Tibial nerve (tissue), 3 donors: ENCODE results near the gene CHKA.

ENCODE experiments used
- CTCF ChIP-seq, 5 experiments: fragments of 200-600 bp in 3 of 5; fragments of 450-650 bp in 2 of 5; sonication (generic) in 3 of 5; IDR thresholded peaks; one replicate each; pipeline ENCODE4 v1.5.1; 2016 to 2019; ENCODE audit warnings: antibody characterized with exemption in 5 of 5, mild to moderate bottlenecking in 3 of 5, moderate library complexity in 2 of 5
- POLR2A ChIP-seq, 2 donors: fragments of 450-650 bp; IDR thresholded peaks; one replicate each; pipeline ENCODE4 v1.6.1; 2017; ENCODE audit warnings: antibody characterized with exemption in 2 of 2, mild to moderate bottlenecking in 2 of 2, moderate library complexity in 2 of 2

DNA sequence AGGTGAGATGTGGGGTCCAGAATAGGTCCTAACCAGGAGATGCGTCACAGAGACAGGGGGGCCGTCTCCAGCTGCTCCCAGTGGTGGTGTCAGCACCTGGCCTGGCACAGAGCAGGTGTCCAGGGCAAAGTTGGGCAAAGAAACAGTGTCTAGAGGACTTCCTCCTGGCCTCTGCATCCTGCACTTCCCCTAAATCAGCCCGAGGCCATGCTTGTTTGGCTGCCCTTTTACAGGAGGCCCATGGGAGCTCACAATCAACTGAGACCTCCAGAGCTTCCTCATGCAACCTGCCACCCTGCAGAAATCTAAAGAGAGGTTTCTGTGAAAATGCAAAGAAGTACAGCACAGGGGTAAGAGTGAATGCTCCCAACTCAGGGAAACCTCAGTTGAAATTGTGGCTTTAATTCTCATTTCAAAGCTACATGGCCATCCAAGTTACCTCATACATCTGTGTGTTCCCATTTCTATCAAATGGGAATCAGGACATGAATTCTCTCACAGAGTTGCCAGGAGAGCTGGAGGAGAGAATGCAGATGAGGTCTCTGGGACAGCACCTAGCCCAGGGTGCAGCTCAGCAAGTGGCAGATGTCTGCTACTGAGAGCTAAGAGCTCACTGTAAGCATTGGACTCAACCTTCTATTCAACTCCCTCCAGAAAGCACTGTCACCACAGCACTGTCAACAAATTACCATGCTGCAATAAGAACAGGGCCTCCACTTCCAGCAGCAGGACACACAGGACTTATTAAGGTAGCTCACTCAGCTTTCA is 49.7 kb downstream of the CHKA start:
- TF ChIP-seq CTCF (IDR thresholded peaks at IDR 0.05) (no peak), POLR2A (IDR thresholded peaks at IDR 0.05) (no peak)
